Stimulated activated CD8-positive, alpha-beta memory T cell treated with anti-CD3 and anti-CD28 coated beads, Interleukin-7, amount 100 ng/mL, for 24 hours (primary cell): ENCODE data around the gene SPATA2.
A peak's percentile ranks its signal among the peaks of the same experiment; 100 is the strongest.
"Not testable (repeated sequence)": the region's sequence is repeated elsewhere in the genome, so short reads cannot be mapped to it uniquely, and the experiment has no call there.

Source experiments
- DNase-seq: peaks from one replicate; pipeline ENCODE4 v3.0.0-alpha.2; 2020; ENCODE audit warnings: low read depth

The SPATA2 gene

GRCh38 chr20:49904440-49905214 is 10.7 kb downstream of the SPATA2 start:
- no peak for DNase-seq

GRCh38 chr20:49901588-49901987 is 13.7 kb downstream of the SPATA2 start:
- no peak for DNase-seq

GRCh38 chr20:49899541-49900383 is 15.6 kb downstream of the SPATA2 start:
- no peak for DNase-seq

DNA sequence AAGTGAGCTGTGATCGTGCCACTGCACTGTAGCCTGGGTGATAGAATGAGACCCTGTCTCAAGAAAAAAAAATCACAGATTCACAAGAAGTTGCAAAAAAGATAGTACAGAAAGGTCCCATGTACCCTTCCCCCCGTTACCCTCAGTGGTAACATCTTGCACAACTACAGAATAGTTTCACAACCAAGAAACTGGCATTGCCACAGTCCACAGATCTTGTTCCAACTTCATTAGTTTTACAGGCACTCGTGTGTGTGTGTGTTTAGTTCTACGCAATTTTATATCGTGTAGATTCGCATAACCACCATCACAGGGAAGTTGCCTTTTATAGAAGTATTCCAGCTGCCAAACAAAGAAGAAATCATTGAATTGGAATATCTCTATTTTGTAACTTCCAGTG is 19.1 kb downstream of the SPATA2 start:
- no peak for DNase-seq

DNA sequence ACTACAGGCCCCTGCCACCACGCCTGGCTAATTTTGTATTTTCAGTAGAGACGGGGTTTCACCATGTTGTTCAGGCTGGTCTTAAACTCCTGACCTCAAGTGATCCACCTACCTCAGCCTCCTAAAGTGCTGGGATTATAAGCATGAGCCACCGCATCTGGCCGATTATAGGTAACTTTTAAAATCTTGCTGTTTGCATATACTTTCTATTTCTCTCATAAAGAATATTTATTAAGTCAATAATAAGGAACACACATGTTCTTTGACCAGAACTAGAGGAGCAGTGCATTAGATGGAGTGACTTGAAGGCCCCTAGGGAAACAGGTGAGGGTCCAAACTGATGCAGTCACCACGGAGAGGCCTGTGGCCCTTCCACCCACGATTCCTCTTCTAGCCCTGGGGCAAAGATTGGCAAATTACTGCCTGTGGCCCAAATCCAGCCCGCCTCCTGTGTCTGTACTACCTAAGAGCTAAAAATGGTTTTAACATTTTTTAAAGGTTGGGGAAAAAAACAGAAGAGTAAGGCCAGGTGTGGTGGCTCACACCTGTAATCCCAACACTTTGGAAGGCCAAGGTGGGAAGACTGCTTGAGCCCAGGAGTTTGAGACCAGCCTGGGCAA is 19.7 kb downstream of the SPATA2 start:
- not testable (repeated sequence) for DNase-seq

DNA sequence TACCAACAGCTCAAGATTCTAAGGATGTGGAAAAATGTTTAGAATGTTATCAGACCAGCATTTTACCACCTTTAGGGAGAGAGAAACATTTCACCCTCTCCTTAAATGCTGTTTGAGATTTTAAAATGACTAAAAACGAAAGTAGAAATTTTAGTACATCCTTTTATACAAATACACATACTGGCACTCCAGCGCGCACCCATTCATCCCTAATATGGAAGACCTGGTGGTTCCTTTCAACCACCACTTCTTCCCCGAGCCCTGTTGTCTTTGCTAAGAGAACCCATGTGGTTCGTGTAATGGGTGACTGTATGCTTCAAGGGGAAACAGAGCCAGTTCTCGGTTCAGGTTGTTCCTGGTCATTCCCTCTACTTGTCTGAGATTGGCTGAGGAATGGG is 21.3 kb downstream of the SPATA2 start:
- no peak for DNase-seq

DNA sequence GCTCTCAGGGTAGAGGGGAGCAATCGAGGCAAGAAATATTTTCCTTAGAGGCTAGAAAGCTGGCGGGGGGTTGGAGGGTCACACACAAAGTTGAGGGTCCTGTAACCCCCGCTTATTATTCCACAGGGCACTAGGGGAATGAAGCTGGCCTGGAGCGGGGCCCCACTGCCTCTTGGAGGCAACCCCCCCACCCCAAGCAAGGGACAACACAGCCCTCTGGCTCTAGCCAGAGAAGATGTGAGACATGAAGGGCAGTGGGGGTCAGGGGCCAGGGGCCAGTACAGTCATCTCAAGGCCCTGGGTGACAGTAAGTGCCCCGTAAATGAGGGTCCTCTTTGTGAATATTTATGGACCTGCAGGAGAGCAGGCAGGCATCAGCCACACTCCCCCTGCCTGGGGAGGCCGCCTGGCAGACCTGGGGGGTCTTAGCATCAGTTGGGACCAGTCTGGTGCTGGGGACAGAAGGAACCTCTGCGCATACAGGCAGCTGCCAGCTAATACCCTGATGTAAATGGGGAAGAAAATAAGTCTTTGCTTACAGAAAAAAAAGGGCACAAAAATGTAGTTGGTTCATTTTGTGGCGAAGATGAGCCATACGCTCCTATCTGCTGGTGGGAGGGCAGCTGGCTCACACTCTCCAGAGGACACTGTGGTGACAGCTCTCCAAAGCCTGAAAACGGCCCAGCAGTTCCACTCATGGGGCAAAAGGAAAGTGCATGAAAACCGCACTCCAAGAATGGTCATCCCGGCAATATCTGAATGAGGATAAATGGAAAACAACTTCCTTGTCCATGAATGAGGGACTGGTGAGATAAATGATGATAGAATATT is 21.9 kb downstream of the SPATA2 start:
- no peak for DNase-seq

- DNase-seq = no peak
Measured at GRCh38 chr20:49892817-49893216, 22.5 kb downstream of the SPATA2 start.

GRCh38 chr20:49892260-49892659 is 23.1 kb downstream of the SPATA2 start:
- DNase-seq = no peak

DNA sequence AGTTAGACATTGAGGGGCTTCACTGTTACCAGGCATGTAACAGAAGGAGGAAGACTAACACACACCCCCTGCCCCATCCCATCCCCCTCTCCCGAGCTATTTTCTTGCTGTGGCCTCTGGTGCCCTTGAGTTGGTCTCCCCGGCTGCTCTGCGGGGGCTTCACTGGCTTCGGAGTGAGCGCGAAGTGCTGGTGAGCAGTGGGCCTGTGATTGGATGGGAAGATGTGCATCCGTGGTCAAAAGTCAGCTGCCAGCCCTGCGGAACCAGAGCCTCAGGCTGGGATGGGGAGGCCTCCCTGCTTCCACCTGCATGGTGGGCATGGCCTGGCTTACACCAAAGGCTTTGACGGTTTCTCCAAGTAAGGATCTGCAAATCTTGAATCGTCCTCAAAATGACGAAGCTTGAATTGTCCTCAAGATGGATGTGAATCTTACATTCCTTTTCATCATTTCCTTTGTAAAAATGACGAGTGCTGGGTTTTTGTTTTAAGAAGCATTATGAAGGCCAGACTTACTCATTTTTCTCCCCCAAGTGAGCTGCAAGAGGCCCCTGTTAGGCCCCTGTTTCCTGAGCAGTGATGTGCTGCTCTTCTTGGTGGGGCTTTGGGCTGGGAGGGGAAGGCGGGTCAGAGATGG is 23.7 kb downstream of the SPATA2 start:
- DNase-seq = no peak

- DNase-seq = no peak
Measured at GRCh38 chr20:49890471-49891361, 24.6 kb downstream of the SPATA2 start.

- DNase-seq = no peak
Measured at GRCh38 chr20:49889935-49890333, 25.4 kb downstream of the SPATA2 start.

- no peak for DNase-seq
Measured at GRCh38 chr20:49889001-49889934, 26.1 kb downstream of the SPATA2 start.

DNA sequence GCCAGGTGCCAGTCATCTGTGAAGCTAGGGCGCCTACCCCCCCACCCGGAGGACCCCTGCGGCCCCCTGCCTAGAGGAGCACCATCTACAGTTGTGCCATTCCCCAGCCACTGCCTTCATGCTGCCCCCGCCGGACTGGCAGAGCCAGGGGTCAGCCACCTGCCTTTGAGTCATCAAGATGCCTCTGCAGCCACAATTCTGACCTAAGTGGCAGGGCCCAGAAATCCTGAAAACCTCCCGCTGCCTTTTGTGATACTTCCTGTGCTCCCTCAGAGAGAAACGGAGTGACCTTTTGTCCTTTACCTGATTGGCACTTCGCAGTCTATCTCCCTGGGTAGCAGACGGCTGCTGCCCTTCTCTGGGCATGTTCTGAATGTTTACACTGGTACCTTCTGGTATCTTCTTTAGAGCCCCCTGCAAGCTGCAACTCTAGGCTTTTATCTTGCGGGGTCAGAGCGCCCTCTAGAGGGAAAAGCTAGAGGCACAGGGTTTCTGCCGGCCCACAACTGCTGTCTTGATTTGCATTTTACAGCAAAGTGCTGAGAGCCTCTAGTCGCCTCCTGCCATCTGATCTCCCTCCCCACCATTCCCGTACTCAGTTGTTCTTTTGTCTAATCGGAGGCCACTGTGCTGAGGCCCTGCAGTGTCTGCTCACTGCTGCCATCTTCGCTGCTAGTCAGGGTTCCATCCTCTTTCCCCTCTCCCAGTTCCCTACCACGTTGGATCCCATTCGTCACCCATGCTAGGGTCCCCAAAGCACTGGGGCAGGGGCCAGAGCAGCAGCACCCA is 26.9 kb downstream of the SPATA2 start:
- DNase-seq = peak; percentile 24

- no peak for DNase-seq
Measured at GRCh38 chr20:49887251-49888211, 27.8 kb downstream of the SPATA2 start.

DNA sequence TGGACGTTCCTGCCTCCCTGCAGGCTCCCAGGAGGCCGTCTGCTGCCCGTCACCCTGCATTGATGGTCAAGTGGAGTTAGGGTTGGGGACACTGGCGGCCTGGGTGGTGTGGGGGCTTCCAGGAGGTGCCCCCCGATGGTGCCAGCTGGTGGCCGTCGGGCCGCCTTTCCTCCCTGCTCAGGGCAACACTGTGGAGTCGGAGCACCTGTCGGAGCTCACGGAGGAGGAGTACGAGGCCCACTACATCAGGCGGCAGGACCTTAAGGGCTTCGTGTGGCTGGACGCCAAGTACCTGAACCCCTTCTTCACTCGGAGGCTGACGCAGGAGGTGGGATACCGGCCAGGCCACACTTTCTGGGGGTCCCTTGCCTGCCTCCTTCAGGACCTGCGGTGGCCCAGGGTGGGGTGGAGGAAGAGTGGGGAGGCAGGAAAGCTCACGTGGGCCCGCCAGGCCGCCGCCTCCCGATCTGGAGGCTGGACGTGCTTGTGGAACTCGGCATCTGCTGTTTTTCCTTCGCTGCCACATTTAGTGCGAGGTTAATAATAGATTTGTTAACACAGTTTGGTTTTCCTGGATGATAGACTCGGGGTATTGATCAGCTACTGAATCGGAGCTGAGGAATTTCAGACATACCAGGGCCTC is 28.6 kb downstream of the SPATA2 start:
- DNase-seq = no peak
